HG02970 (cell line): ENCODE results near the gene SAMD13.

Experiments
- ATAC-seq: cut with Tn5 transposase; IDR thresholded peaks from one replicate; pipeline ENCODE4 v1.9.1; 2021; ENCODE audit warnings: mild to moderate bottlenecking, moderate library complexity, moderate number of reproducible peaks; ENCODE audit not compliant: unreplicated experiment, low FRiP score

The SAMD13 gene

DNA sequence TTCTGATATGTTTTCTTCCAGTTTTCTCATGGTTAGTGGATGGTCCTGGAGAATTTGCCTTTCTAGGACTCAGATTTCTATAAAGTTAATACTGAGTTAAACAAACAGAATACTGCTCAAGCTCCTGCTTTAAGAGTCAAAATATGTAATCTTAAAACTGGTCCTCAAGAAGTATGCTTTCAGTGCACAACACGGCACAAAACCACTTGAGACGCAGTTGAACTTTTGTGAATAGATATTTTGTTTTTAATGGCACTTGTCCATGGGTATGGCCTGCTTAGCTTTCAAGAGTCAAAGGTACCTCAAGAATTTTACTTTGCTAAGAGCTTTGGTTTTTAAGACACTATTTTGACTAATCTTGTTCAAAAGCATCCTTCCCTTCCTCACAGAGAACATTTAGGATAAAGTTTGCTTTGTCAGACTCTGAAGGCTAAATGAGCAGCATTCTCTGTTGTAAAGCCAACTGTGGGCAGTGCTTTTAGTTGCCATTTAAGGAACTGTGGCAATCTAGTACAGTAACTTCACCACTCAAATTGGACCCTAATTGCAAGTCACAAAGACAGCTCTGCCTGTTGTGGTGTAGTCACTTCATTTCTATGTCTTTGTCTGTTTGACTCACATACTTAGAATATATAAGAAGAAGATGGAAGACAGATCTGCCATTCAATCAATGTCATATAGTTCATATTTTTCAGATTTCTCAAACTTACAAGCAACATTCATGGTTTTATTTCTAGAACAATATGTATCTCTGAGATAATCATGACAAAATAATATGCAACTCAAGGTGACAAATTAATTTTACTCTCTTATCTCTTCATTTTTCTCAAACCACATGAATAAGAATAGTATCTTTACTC, 28.8 kb downstream of the SAMD13 start:
- ATAC-seq: no peak

GRCh38 chr1:84339503-84339902, 38.0 kb downstream of the SAMD13 start:
- no peak for ATAC-seq

GRCh38 chr1:84344286-84344685, 42.8 kb downstream of the SAMD13 start:
- no peak for ATAC-seq

DNA sequence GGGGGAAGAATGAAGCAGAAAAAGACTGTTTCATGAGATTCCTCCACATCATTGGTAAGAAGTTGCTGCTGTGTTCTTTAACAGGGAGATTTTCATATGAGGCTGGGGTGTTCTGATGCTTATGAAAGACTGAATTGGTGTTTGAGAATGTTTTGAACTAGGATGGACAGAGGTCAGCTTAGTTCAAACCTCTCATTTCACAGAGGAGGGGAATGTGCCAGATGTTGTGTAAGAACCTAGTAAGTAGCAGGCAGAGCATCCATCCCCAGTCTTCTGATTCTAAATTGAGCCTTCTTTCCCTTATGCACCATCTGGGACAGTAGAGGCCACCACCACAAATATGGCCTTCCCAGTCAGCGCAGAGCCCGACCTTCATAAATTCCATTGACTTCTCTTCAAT, 43.7 kb downstream of the SAMD13 start:
- no peak for ATAC-seq

DNA sequence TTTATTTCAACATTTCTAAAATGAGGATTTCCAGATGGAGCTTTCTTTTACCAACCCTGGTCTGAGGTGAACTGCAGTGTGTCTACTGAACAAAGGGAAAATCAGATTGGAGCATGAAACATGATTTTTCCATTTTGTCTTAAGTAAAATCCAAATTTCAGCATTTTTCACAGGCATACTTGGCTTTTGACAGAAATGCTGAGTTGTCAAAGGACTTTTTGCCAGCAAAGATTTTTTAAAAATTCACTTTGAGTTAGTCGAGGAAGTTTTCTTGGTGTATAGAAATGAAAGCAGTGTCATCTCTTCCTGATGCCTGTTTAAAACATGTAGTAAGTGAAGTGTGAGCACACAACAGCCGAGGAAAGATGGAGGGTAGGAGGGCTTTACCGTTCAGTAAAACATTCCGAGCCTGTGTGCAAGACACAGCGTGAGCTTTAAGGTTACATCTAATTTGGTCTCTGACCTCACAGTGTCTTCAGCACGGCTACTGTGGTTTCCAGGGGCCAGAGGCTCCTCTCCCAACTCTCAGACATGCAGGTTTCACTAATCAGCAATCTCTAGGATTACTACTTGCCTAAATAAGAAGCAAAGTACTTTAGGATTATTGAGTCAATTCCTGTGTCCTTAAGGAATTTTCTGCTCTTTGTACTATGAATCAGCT, 45.9 kb downstream of the SAMD13 start:
- ATAC-seq: no peak

- ATAC-seq: no peak
These were observed 46.5 kb downstream of the SAMD13 start for GRCh38 chr1:84347932-84348555.

DNA sequence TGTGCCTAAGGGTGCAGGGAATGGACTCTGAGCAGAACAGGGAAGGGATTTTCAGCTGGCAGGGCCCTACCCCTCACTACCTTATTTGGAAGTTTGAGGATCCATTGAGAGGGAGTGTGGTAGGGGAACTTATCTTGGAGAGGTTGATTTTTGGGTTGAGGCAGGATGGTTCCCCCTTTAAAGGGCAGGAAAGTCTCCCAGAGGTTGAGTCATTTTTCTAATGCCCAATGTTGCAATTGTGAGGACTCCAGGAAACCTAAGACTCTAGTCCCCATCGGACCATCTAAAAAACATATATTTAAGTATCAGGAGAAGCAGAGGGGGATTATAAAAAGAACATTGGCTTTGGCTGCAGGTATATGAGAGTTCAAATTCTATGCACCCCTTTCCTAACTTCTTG, 47.3 kb downstream of the SAMD13 start:
- no peak for ATAC-seq

GRCh38 chr1:84350104-84350503, 48.6 kb downstream of the SAMD13 start:
- no peak for ATAC-seq

DNA sequence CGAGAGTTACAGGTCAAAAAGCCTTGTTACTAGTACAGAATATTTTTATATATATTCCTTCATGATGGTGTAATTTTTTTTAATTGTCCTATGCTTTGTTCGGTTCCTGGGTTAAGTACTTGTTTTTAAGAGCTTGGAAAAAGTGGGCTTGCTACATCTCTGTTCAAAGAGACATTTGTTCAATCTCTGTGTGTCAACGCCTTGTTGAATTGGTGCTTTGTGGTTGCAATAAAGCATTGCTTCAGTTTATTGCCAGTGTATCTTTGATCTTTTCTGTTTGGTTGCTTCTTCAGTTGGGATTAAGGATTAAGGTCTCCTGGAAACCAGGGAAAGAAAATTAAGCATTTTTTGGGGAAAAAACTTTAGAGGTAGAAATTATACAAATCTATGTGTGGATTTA, 49.0 kb downstream of the SAMD13 start:
- no peak for ATAC-seq

- no peak for ATAC-seq
These were observed 51.0 kb downstream of the SAMD13 start for GRCh38 chr1:84352298-84353106.

GRCh38 chr1:84353695-84354094, 52.2 kb downstream of the SAMD13 start:
- no peak for ATAC-seq

DNA sequence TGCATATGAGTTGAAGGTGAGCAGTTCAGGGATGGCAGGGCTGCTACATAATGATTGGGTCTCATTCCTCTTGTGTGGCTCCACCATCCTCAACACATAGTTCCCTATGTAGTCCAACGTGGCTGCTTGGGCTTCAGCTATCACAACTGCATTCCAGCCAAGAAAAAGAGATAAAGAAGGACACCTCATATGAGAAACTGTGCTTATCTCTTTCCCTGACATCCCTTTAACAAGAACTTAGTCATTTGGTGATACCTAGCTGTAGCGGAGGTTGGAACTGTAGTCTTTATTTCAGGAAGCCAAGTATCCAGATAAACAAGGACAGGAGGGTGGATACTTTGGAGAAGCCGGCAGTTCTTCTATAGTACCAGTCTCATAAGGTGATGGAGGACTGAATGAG, 54.0 kb downstream of the SAMD13 start:
- no peak for ATAC-seq

DNA sequence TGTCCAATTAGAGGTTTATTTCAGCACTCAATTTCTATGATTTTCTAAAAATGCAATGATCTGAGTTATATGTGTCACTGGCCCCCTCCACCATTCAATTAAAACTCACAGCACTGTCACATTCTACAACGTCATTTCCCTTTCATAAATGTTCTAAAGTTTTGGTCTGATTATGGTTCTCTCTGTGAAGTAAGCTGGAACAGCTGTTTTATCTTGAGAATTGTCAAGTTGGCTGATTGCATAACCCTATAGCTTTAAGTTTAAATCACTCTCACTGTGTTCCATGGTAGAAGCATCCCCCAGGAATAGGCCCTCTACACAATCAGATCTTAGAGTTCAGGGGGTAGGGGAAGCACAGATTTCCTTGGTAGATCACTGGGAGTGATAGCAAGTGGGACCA, 55.4 kb downstream of the SAMD13 start:
- no peak for ATAC-seq

GRCh38 chr1:84358695-84359094, 57.2 kb downstream of the SAMD13 start:
- ATAC-seq: no peak

DNA sequence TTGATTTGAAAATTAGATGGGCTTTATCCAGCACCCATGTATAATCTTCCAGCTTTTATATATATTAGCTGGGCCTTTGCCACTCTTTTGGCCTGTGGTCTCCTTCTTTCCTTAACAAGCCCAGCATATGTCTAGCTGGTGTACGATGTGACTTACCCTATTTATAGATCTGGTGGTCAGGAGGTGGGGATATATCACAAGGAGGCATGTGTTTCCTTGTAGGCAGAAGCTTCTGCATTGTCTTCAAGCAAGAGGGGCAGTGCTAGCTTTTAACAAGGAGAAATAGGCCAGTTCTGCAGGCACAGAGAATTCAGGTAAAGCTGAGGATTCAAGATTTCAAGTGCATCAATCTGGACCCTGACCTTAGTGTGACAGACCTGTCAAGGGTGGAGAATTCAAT, 58.8 kb downstream of the SAMD13 start:
- no peak for ATAC-seq

DNA sequence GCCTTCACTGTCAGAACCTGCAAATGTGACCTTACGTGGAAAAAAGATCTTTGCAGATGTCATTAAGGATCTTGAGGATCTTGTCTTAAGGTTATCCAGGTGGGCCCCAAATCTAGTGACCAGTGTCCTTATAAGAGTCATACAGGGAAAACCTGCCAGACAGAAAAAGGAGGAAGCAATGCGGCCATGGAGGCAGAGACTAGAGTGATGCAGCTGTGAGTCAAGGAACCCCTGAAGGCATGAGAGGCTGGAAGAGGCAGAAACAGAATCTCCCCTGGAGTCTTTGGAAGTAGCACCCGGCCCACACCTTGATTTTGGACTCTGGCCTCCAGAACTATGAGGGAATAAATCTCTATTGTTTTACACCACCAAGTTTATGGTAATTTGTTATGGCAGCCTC, 60.3 kb downstream of the SAMD13 start:
- ATAC-seq: no peak

DNA sequence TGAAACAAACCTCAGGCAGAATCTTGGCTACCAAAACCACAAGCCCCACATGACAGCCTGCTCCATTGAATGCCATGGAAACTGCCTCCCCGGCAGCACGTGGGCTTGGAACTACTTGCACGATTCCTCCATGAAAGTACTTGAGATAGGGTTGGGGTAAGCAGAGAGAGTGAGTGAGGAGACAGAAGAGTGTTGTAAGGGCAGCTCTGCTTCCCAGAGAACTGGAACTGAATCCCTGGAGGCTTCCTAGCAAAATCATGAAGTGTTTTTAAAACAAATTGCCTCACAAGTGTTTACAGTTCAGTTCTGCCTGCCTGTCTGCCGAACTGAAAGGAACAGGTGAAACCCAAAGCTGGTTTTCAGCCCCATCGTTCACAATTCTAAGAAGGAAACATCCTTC, 61.5 kb downstream of the SAMD13 start:
- ATAC-seq: no peak

DNA sequence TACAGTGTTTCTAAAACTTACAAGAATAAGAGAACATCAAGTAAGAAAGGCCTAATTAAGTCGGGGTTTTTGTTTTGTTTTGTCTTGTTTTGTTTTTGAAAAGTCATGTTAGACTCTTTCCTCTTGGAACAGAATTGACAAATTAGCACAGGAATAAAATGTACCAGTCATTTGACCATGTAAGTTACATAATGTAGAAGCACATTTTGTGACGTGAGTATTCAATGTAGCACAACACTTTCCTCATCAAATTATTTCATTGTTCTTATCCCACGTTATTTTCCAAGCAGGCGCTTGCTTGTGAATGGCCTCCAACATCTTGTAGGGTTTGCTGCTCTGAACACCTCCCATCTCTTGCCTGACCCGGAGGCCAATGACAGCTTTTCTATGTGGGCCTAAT, 62.1 kb downstream of the SAMD13 start:
- no peak for ATAC-seq

- no peak for ATAC-seq
These were observed 64.0 kb downstream of the SAMD13 start for GRCh38 chr1:84365225-84366221.

GRCh38 chr1:84366786-84367185, 65.3 kb downstream of the SAMD13 start:
- ATAC-seq: no peak
